ENCODE results near the gene HOXD4. TPM values are rescaled to one million over a fixed set of nuclear protein-coding genes. Genes with fewer than 3 reads are reported as not detected.

HOXD4 gene
- total RNA-seq, 1 donor from 2014 or later = not detected

- intact Hi-C loops (cut with micrococcal nuclease) = loop anchor here (2.0 to 10.0 kb wide), 3 partner anchors 24 to 1798 kb away; partner anchors contain the start of genes HOXD12, HOXD3 and SP9
- no peak for ATAC-seq (ENCODE audit: low read depth)
- Mint-ChIP-seq H3K4me1 (peaks cover 40% of the 10 kb centered on the region), H3K27me3 (peaks cover 73% of the 10 kb centered on the region), H3K9me3 (no peaks in the 10 kb centered on the region), H3K4me3 (peak overlapping the region; percentile 68), H3K36me3 (ENCODE audit: low read depth) (no peaks in the 10 kb centered on the region), H3K27ac (no peak overlapping the region)
- CTCF ChIA-PET = interaction anchor here (1.4 to 4.1 kb wide), 3 partner anchors 323 to 520 kb away, joined by 5 to 19 read pairs (median 7); no protein-coding TSS in a partner anchor
- POLR2A ChIA-PET = interaction anchor here (0.5 kb wide), 1 partner anchor 1749 kb away, joined by 6 read pairs; no protein-coding TSS in a partner anchor
- DNase-seq = no peak
- TF ChIP-seq, protein P1, sequence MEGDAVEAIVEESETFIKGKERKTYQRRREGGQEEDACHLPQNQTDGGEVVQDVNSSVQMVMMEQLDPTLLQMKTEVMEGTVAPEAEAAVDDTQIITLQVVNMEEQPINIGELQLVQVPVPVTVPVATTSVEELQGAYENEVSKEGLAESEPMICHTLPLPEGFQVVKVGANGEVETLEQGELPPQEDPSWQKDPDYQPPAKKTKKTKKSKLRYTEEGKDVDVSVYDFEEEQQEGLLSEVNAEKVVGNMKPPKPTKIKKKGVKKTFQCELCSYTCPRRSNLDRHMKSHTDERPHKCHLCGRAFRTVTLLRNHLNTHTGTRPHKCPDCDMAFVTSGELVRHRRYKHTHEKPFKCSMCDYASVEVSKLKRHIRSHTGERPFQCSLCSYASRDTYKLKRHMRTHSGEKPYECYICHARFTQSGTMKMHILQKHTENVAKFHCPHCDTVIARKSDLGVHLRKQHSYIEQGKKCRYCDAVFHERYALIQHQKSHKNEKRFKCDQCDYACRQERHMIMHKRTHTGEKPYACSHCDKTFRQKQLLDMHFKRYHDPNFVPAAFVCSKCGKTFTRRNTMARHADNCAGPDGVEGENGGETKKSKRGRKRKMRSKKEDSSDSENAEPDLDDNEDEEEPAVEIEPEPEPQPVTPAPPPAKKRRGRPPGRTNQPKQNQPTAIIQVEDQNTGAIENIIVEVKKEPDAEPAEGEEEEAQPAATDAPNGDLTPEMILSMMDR (IDR thresholded peaks at IDR 0.05) = no peak
Measured at GRCh38 chr2:176132205-176133171, 18.9 kb upstream of the HOXD4 start.

DNA sequence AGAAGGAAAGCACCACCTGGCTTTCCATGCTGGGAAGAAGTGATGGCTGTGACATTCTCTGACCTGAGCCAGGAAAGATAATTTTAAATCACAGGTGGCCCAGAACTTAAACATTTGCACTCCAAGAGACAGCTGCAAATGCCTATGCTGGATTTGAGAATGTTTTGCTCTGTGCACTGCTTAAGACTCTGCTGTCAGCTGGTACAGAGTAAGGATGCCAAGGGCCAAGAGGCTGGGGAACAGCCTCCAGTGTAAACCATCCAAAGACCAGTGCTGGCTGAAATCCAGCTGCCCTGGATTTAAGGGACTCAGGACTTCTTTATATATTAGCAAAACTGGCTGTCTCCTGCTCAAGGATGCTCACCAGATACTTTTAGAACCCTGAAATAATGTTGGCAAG is 18.0 kb upstream of the HOXD4 start:
- no peak overlapping the region for H3K27ac Mint-ChIP-seq
- ChIA-PET POLR2A (no interaction called here), CTCF (interaction anchor here (1.8 to 4.1 kb wide), 2 partner anchors 322 to 421 kb away, joined by 5 to 19 read pairs; no protein-coding TSS in a partner anchor)
- H3K36me3 Mint-ChIP-seq (ENCODE audit: low read depth) = no peaks in the 10 kb centered on the region
- TF ChIP-seq, protein P1 (IDR thresholded peaks at IDR 0.05) = no peak
- ATAC-seq (ENCODE audit: low read depth) = no peak
- H3K27me3 Mint-ChIP-seq = peaks cover 73% of the 10 kb centered on the region
- peaks cover 2% of the 10 kb centered on the region for H3K9me3 Mint-ChIP-seq
- intact Hi-C loops (cut with micrococcal nuclease) = loop anchor here (2.0 to 10.0 kb wide), 3 partner anchors 23 to 1799 kb away; partner anchors contain the start of genes HOXD12, HOXD3 and SP9
- H3K4me1 Mint-ChIP-seq = peaks cover 36% of the 10 kb centered on the region
- DNase-seq = no peak
- H3K4me3 Mint-ChIP-seq = no peak overlapping the region

DNA sequence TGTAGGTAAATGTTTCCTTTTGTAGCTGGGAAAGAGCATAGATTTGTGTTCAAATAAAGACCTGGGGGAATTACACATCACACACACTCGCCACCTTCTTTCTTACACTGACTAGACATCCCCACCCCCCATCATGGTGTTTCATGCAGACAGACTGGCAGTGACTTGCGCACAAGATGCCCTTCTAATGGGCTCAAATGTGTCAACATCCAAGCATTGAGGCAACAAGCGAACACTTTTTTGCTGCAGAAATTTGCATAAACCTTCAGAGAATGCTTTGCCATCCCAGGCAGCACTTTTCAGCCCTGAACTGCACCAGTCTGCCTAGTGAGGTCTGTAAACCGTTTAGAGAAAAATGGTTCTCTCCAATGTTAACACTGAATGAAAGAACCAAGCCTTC is 17.3 kb upstream of the HOXD4 start:
- peaks cover 3% of the 10 kb centered on the region for H3K9me3 Mint-ChIP-seq
- H3K4me3 Mint-ChIP-seq = no peak overlapping the region
- H3K4me1 Mint-ChIP-seq = peaks cover 31% of the 10 kb centered on the region
- CTCF ChIA-PET = interaction anchor here (0.7 to 4.1 kb wide), 4 partner anchors 321 to 1015 kb away, joined by 3 to 19 read pairs (median 3); no protein-coding TSS in a partner anchor
- H3K27me3 Mint-ChIP-seq = peaks cover 73% of the 10 kb centered on the region
- TF ChIP-seq, protein P1 (IDR thresholded peaks at IDR 0.05) = no peak
- POLR2A ChIA-PET = no interaction called here
- ATAC-seq (ENCODE audit: low read depth) (no peak), DNase-seq (no peak)
- intact Hi-C loops (cut with micrococcal nuclease) = loop anchor here (5.0 to 10.0 kb wide), 2 partner anchors 37 to 1799 kb away; partner anchors contain the start of genes HOXD12 and SP9
- H3K27ac Mint-ChIP-seq = no peak overlapping the region
- H3K36me3 Mint-ChIP-seq (ENCODE audit: low read depth) = no peaks in the 10 kb centered on the region

- H3K27ac Mint-ChIP-seq = no peak overlapping the region
- intact Hi-C loops (cut with micrococcal nuclease) = loop anchor here (10.0 kb wide), 1 partner anchor 1800 kb away; the partner anchor contains the start of gene SP9
- ChIA-PET POLR2A (no interaction called here), CTCF (interaction anchor here (1.0 to 1.2 kb wide), 2 partner anchors 419 to 517 kb away, joined by 3 read pairs; no protein-coding TSS in a partner anchor)
- H3K27me3 Mint-ChIP-seq = peaks cover 80% of the 10 kb centered on the region
- H3K4me3 Mint-ChIP-seq = no peak overlapping the region
- H3K36me3 Mint-ChIP-seq (ENCODE audit: low read depth) = no peaks in the 10 kb centered on the region
- peaks cover 30% of the 10 kb centered on the region for H3K4me1 Mint-ChIP-seq
- no peak for ATAC-seq (ENCODE audit: low read depth)
- TF ChIP-seq, protein P1 (IDR thresholded peaks at IDR 0.05) = no peak
- peaks cover 7% of the 10 kb centered on the region for H3K9me3 Mint-ChIP-seq
- no peak for DNase-seq
Measured at GRCh38 chr2:176135035-176135440, 16.3 kb upstream of the HOXD4 start.
